CD4-positive, alpha-beta memory T cell (primary cell): ENCODE measurements around the gene SLC25A46. TPM values are rescaled to one million over a fixed set of nuclear protein-coding genes. Genes with fewer than 3 reads are reported as not detected.

Experiments
- CTCF ChIA-PET: fragments of 350-600 bp; sonication (Branson Sonifier 250); formaldehyde crosslinking; loops from one replicate; lab custom pipeline; 2021; ENCODE audit warnings: inconsistent platforms; ENCODE audit not compliant: partially characterized antibody; lab: Charles Lee
- POLR2A ChIA-PET: fragments of 350-600 bp; sonication (Branson Sonifier 250); formaldehyde crosslinking; loops from one replicate; lab custom pipeline; 2021; ENCODE audit not compliant: partially characterized antibody; lab: Charles Lee
- DNase-seq, 5 donors: peaks; one replicate each; pipeline versions ENCODE4 v3.0.0 to v3.0.0-alpha.2; 2020 to 2022; ENCODE audit warnings: mixed read lengths in 1 of 5
- H3K27ac ChIP-seq: one replicate; pipeline ENCODE4 v1.7.0; 2013; ENCODE audit warnings: low read depth, low read length
- H3K27me3 ChIP-seq: 2 replicates; pipeline ENCODE4 v1.7.0; 2013; ENCODE audit warnings: mild to moderate bottlenecking, low read length, moderate library complexity; ENCODE audit not compliant: insufficient read depth
- H3K36me3 ChIP-seq: 2 replicates; pipeline ENCODE4 v1.7.0; 2013; ENCODE audit warnings: mild to moderate bottlenecking, low read length, moderate library complexity; ENCODE audit not compliant: insufficient read depth
- H3K4me1 ChIP-seq: 2 replicates; pipeline ENCODE4 v1.7.0; 2013; ENCODE audit warnings: mild to moderate bottlenecking, low read length, moderate library complexity; ENCODE audit not compliant: insufficient read depth
- H3K4me3 ChIP-seq, 2 donors: one replicate each; pipeline ENCODE4 v1.7.0; 2013; ENCODE audit warnings: low read length in 2 of 2, mild to moderate bottlenecking in 1 of 2
- H3K9me3 ChIP-seq, 2 donors: one replicate each; pipeline ENCODE4 v1.7.0; 2013; ENCODE audit warnings: low read length in 2 of 2, control low read depth in 1 of 2; ENCODE audit not compliant: control insufficient read depth in 1 of 2
- H3K27ac Mint-ChIP-seq, 7 donors: one replicate each; pipeline ENCODE4 v1.8.0; 2020 to 2021; ENCODE audit warnings: mixed read lengths in 7 of 7, mild to moderate bottlenecking in 6 of 7, inconsistent platforms in 3 of 7, moderate library complexity in 3 of 7
- H3K27me3 Mint-ChIP-seq, 2 donors: one replicate each; pipeline ENCODE4 v1.8.0; 2020 to 2021; ENCODE audit warnings: mixed read lengths in 2 of 2
- H3K36me3 Mint-ChIP-seq, 2 donors: one replicate each; pipeline ENCODE4 v1.8.0; 2020 to 2021; ENCODE audit warnings: mixed read lengths in 2 of 2, inconsistent platforms in 1 of 2, mild to moderate bottlenecking in 1 of 2
- H3K4me1 Mint-ChIP-seq, 4 donors: one replicate each; pipeline ENCODE4 v1.8.0; 2020 to 2021; ENCODE audit warnings: mixed read lengths in 4 of 4, mild to moderate bottlenecking in 1 of 4
- H3K4me3 Mint-ChIP-seq, 8 donors: one replicate each; pipeline ENCODE4 v1.8.0; 2020 to 2021; ENCODE audit warnings: mixed read lengths in 8 of 8, mild to moderate bottlenecking in 7 of 8, moderate library complexity in 6 of 8, inconsistent platforms in 3 of 8
- H3K9me3 Mint-ChIP-seq, 8 donors: one replicate each; pipeline ENCODE4 v1.8.0; 2020 to 2021; ENCODE audit warnings: mixed read lengths in 8 of 8, mild to moderate bottlenecking in 5 of 8, inconsistent platforms in 3 of 8, moderate library complexity in 1 of 8
- intact Hi-C: fragments of 100-400 bp; cut with micrococcal nuclease; formaldehyde crosslinking; loops from one replicate; pipeline ENCODE4 v1.15.1; 2023
- polyA plus RNA-seq, 2 donors: library from polyadenylated mRNA; unstranded; fragments of 300-500 nt; fragmentation: Illumina TruSeq; gene quantifications; one replicate each; pipeline ENCODE4 v1.2.3, GENCODE V29; 2021
- total RNA-seq, 2 experiments: library from RNA; stranded (reverse); gene quantifications; one replicate each; pipeline ENCODE4 v1.2.3, GENCODE V29; 2021

SLC25A46 gene
- total and polyA plus RNA-seq, 4 experiments from 2014 or later: 23.0 to 39.9 (median 38.1) TPM

DNA sequence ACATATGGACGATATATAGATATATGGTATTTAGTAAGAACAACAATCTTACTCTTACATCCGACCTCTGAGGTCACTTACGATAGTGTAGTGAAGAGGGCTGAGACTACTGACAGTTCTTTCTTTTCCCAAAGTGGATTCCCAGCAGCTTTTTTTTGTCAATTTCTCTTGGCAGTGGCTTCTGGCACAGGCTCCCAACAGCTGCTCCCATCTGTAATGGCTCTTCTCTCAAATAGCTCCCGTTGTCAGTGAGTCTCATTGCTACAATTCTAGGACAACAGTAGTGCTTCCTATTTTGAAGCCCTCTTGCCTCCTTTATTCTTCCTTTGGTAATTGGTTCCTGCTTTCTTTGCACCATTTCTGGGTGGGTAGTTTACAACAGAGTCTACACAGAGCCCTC is 68.4 kb downstream of the SLC25A46 start:
- Mint-ChIP-seq H3K27me3 (peaks cover 3 to 4% of the 10 kb centered on the region in 2 donors), H3K9me3 (peaks cover 2 to 31% (median 15%) of the 10 kb centered on the region in 8 donors), H3K27ac (no peak overlapping the region), H3K4me3 (no peak overlapping the region), H3K36me3 (peaks cover 0 to 5% of the 10 kb centered on the region in 2 donors), H3K4me1 (no peaks in the 10 kb centered on the region)
- ChIA-PET POLR2A (no interaction called here), CTCF (no interaction called here)
- peaks cover 0 to 4% of the 10 kb centered on the region in 2 donors for H3K9me3 ChIP-seq
- H3K4me3 ChIP-seq: no peak overlapping the region
- H3K27me3 ChIP-seq: no peaks in the 10 kb centered on the region
- no peak overlapping the region for H3K27ac ChIP-seq
- H3K4me1 ChIP-seq: no peaks in the 10 kb centered on the region
- intact Hi-C loops: no loop called here
- no peaks in the 10 kb centered on the region for H3K36me3 ChIP-seq
- no peak for DNase-seq

DNA sequence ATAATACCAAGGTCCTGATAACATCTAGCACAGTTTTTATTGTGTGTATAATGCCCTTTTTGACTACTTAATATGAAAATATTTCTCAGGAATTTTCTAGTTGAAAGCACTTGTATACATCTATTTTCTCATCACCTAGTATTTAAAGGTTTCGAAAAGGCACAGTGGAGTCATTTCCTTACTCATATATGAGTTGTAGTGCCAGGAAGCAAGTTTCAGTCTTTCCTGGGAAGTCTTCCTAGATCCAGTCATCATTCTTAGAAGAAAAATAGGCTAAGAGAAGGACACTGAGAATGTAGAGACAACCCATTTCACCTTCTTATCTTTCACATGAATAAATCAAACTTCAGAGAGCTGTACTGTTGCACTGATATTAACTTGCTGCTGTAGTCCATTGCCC is 70.2 kb downstream of the SLC25A46 start:
- H3K27ac ChIP-seq: no peak overlapping the region
- Mint-ChIP-seq H3K4me3 (no peak overlapping the region), H3K27me3 (peaks cover 4 to 5% of the 10 kb centered on the region in 2 donors), H3K4me1 (no peaks in the 10 kb centered on the region), H3K9me3 (peaks cover 0 to 21% (median 5%) of the 10 kb centered on the region in 8 donors), H3K36me3 (no peaks in the 10 kb centered on the region), H3K27ac (no peak overlapping the region)
- no peaks in the 10 kb centered on the region for H3K4me1 ChIP-seq
- intact Hi-C loops: no loop called here
- H3K27me3 ChIP-seq: no peaks in the 10 kb centered on the region
- ChIA-PET POLR2A (no interaction called here), CTCF (no interaction called here)
- no peaks in the 10 kb centered on the region for H3K36me3 ChIP-seq
- DNase-seq: no peak
- no peaks in the 10 kb centered on the region for H3K9me3 ChIP-seq
- no peak overlapping the region for H3K4me3 ChIP-seq

Other genes with a start within 250 kb of the SLC25A46 start
- 1 to 10 TPM; 1.7 to 2.2 TPM for gene TMEM232, start 12.3 kb upstream of the SLC25A46 start, total RNA-seq
- under 1 TPM in 1 of 2 donors, not detected in 1; 0.40 TPM for gene TMEM232, start 12.3 kb upstream of the SLC25A46 start, polyA plus RNA-seq